Fibroblast of skin of abdomen (primary cell): ENCODE data around the gene ABCA1.
"Not testable (repeated sequence)": the region's sequence is repeated elsewhere in the genome, so short reads cannot be mapped to it uniquely, and the experiment has no call there.

ENCODE experiments used
- DNase-seq: peaks from one replicate; pipeline ENCODE4 v3.0.0-alpha.2; 2013

Gene ABCA1

DNA sequence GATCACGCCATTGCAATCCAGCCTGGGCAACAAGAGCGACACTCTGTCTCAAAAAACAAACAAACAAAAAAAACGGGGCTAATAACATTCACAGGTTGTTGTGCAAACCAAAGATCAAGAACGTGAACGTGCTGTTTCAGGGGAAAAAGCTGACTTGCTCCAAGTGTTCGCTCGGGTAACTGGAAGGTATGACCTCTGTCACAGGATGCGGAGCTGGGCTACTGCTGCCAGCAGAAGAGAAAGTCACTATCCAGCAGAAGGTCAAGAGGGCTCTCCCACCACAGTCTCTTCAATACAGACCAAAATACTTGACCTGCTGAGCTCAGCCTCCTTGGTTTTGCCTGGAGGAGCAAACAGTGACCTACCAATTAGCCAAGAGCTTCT, 59.7 kb downstream of the ABCA1 start:
- no peak for DNase-seq

DNA sequence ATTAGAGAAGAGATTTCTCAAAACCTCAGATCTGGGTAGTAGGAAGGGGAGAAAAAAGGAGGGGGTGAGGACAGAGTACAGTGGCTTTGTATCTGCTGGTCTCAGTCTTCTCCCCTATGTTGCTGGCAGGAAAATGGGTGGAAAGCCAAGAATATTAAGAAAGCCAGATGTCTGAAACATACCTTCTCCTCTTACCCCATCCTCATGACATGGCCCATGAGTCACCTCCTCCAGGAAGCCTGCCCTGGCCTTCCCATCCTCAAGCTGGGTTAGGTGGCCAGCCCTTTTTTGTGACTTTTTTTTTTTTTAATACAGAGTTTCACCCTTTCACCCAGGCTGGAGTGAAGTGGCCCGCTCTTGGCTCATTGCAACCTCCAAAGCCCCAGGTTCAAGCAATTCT, 61.8 kb downstream of the ABCA1 start:
- DNase-seq: peak; percentile 60

DNA sequence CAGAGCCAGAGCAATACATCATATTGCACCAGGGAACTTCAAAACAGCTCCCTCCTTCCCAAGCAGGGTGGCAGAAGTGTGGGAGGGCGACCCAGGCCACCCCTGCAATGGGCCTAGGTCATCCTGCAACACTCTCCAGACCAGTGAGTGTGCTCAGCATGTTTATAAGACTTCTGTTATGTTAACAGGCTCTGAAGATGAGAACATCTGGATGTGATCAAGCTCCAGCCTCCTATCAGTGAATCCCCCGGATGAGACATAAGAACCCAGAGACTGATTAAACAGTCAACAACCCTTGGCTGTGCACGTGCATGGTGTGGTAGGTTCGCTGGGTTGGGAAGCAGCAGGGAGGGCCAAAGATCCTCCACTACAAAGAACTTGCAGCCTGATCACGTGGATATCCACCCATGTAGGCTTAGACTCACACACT, 63.3 kb downstream of the ABCA1 start:
- peak; percentile 86 for DNase-seq

GRCh38 chr9:104863180-104863883, 64.6 kb downstream of the ABCA1 start:
- DNase-seq: peak; percentile 87

- DNase-seq: no peak
Measured at GRCh38 chr9:104861397-104861796, 66.6 kb downstream of the ABCA1 start.

DNA sequence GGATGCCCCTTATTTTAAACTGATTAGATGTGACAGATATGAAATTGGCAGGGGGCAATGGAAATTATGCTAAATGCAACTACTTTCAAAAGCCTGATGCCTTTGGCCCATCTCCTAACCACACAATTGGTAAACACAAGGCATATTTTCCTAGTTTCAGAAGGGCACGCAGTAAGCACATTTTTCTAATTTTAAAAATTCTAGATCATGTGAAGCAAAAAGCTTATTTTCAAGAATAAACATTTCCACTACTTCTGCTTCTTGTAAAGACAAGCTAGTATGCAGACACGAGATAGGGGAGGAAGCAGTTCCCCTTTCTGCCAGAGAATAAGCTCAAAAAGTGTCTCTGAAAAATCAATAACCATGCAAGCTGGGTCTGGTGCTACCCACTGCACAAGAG, 67.7 kb downstream of the ABCA1 start:
- no peak for DNase-seq

GRCh38 chr9:104858846-104859245, 69.1 kb downstream of the ABCA1 start:
- peak; percentile 69 for DNase-seq

DNA sequence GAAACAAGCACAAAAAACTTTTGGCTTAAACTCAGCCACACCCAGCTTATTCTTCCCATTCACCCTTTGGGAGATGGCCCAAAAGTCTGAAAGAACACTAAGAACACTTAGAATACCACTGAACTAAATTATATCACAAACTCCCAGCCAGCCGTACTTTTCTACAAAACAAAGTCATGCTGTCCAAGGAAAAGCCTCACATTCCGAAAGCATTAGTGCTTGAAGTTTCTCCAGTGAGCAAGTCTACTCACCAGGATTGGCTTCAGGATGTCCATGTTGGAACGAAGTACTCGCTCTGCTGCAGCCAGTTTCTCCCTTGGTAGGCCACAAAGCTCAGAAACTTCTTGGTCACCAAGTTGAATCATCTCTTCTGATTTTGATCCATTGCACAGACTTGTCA, 69.7 kb downstream of the ABCA1 start:
- peak; percentile 75 for DNase-seq

GRCh38 chr9:104856413-104856941, 71.5 kb downstream of the ABCA1 start:
- DNase-seq: no peak

DNA sequence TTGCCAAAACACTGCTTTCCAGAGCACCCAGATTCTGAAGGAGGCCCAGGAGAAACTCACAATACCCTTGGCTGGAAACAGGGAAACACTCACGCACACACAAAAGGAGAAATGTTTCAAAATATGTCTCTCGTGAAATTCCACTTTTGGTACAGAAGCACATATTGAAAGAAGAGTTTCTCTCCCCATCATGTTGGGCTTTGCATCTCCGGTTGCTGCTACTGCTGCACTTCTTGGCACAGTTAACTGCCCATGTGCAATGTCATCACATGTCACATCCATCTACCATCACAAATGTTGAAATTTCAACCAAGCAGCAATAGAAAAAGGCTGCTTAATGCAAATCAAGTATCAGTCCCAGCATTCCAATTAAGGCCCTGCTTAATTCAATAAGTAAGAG, 72.1 kb downstream of the ABCA1 start:
- no peak for DNase-seq

- not testable (repeated sequence) for DNase-seq
Measured at GRCh38 chr9:104855258-104855657, 72.7 kb downstream of the ABCA1 start.

- no peak for DNase-seq
Measured at GRCh38 chr9:104854613-104855012, 73.3 kb downstream of the ABCA1 start.

GRCh38 chr9:104853683-104854082, 74.3 kb downstream of the ABCA1 start:
- DNase-seq: no peak

- no peak for DNase-seq
Measured at GRCh38 chr9:104853159-104853558, 74.8 kb downstream of the ABCA1 start.

DNA sequence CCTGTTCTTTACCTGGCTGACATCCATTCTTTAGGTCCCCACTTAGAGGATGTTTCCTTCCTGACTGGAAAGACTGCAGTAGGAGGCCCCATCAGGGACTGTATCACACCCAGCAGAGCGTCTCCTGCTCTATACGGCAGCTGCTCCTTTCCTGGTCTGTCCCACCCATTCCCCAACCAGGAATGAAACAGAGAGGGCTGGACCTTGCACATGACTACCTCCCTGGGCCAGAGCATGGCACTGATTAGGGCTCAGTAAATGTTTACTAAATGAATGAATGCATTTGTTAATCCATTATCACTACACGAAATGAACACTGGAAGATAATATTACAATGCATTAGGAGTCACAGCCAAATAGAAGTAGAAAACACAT, 76.4 kb downstream of the ABCA1 start:
- DNase-seq: no peak

DNA sequence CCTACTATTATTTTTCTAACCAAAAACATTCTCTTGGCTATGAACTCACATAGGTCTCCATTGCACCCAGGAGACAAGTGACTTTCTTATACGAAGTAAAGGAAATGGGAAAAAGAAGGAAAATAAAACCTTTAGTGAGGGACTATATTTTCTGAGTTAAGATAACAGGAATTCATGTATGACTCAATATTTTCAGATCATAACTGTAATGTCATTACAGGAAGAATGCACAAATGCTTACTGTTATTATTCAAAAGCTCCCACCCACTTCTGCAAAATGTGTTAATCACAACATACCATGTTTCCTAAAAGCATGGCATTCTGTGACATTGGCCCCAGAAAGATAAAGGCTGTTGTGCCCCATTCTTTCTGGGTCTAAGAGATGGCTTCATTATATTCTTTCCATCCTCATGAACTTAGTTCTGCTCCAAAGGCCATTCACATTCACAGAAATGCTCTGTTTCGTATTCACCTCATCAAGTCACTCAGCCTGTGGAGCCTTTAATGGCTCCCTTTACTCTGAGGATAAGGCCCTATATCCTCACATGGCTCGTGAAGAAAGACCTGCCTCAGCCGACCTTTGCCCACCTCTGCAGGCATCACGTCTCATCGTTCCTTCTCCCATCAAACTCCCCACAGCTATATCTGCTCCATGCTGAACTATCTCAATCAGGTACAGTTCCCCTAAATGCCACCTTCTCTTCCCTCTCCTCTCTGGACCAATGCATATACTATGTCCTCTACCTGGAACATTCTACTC, 77.0 kb downstream of the ABCA1 start:
- DNase-seq: peak; percentile 15

- DNase-seq: no peak
Measured at GRCh38 chr9:104849023-104849422, 78.9 kb downstream of the ABCA1 start.

- no peak for DNase-seq
Measured at GRCh38 chr9:104844710-104845109, 83.2 kb downstream of the ABCA1 start.

GRCh38 chr9:104843644-104844240, 84.2 kb downstream of the ABCA1 start:
- DNase-seq: no peak

DNA sequence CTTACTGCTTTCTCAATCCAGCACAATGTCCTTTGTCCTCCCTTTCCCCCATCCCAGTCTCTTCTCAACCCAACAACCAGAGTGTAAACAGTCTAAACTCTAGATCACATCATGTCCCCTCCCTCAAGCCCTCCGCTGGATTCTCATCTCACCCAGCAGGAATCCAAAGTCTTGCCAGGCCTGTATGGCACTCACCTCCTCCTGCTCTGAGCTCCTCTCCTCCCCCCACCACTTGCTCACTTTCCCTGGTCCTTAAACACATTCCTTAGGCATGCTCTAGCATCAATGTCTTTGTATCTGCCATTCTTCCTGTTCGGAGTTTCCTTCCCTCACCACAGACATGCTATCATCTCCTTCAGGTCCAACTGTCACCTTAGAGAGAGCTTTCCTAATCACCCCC, 85.3 kb downstream of the ABCA1 start:
- DNase-seq: no peak

DNA sequence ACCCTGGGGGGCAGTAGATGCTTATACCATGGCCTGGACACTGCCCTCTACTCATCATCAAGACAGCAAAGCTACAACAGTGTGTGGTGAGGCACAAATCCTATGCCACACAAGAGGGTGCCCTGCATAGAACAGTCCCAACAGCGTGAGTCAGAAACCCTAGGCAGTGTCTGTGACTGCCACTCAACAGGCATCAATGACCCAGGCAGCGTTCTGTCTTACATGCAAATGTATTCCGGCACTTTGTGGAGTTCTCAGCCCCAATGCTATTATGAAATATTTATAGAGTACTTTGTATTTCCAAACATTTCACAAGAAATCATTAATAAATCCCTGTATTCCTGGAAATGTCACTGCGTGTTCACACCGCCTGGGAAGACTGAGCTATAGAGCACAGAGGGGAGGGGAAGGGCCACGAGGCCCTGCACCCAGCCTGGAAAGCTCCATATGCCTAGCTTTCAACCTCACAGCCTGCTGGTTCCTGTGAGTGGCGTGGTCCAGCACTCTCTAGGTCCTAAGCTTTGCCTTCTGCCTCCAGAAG, 86.3 kb downstream of the ABCA1 start:
- DNase-seq: no peak

DNA sequence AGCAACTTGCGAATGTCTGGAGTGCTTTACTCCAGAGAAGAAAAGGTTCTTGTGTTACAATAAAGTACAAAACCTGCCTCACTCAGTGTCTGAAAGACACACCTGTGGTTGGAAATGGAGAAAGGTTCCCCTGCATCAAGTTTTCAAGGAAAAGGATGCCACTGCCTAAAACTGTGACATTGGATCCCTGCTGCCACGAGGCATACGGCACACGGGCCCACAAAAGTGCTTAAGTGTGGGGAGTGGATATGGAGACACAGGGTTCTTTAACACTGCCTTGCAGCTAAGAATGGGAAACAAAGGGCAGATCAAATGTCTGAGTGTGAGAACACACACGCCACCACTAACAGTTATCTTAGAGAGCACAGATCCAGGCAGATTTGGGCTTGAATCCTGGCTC, 89.0 kb downstream of the ABCA1 start:
- DNase-seq: no peak

DNA sequence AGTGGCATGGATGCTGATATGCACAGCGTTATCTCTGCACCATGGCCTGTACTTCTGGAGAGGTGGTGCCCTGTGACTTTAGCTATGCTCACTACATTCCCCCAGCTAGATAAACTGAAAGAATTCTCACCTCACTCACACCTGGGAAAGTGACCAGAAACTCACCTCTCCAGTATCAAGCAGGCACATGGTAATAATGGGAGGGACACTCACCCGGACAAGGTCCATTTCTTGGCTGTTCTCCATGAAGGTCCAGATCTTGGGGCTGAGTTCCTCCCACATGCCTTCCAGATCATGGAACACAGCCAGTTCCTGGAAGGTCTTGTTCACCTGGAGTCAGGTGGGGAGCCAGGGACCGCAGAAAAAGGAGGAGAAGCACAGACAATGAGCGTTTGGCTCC, 91.2 kb downstream of the ABCA1 start:
- DNase-seq: no peak
